HEK293T (cell line): ENCODE measurements around the gene VWA1.

Experiments
- FOXA1 ChIP-seq: fragments of 450-650 bp; IDR thresholded peaks from 2 replicates; pipeline ENCODE4 v1.6.1; 2016; ENCODE audit warnings: mild to moderate bottlenecking
- FOXK2 ChIP-seq: fragments of 450-650 bp; IDR thresholded peaks from 2 replicates; pipeline ENCODE4 v1.6.1; 2016; ENCODE audit warnings: mild to moderate bottlenecking
- L3MBTL2 ChIP-seq: fragments of 450-650 bp; conservative IDR thresholded peaks from 2 replicates; pipeline ENCODE4 v1.6.1; 2016; ENCODE audit warnings: mild to moderate bottlenecking
- LEF1 ChIP-seq: fragments of 450-650 bp; IDR thresholded peaks from 2 replicates; pipeline ENCODE4 v1.6.1; 2017; ENCODE audit warnings: mild to moderate bottlenecking, borderline replicate concordance
- SP1 ChIP-seq: fragments of 450-650 bp; IDR thresholded peaks from 2 replicates; pipeline ENCODE4 v1.6.1; 2017

DNA sequence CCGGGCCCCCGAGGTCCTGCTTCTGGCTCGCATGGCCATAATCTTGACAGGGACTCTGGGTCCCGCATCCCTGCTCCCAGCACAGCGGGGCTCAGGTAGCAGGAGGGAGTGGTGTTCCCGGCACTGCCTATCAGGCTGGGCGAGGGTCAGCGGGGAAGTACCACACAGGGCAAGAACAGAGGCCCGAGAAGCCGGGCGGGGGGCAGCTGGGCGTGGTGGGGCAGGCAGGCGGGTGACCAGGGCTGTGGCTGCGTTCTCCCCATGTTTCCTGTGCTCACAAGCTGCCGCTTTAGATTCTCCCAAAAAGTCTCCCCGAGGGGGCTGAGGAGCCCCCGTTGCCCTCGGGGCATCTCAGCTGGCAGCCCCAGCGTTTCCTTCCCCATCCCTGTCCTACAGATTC is 54.4 kb downstream of the VWA1 start:
- no peak for TF ChIP-seq FOXK2
- TF ChIP-seq FOXA1: no peak
- TF ChIP-seq SP1: no peak
- TF ChIP-seq LEF1: no peak
- no peak for TF ChIP-seq L3MBTL2
